ENCODE measurements around the gene FAIM2. TPM values are rescaled to one million over a fixed set of nuclear protein-coding genes. Genes with fewer than 3 reads are reported as not detected.

Gene FAIM2
- total RNA-seq, 1 donor from 2014 or later: 0.18 TPM

DNA sequence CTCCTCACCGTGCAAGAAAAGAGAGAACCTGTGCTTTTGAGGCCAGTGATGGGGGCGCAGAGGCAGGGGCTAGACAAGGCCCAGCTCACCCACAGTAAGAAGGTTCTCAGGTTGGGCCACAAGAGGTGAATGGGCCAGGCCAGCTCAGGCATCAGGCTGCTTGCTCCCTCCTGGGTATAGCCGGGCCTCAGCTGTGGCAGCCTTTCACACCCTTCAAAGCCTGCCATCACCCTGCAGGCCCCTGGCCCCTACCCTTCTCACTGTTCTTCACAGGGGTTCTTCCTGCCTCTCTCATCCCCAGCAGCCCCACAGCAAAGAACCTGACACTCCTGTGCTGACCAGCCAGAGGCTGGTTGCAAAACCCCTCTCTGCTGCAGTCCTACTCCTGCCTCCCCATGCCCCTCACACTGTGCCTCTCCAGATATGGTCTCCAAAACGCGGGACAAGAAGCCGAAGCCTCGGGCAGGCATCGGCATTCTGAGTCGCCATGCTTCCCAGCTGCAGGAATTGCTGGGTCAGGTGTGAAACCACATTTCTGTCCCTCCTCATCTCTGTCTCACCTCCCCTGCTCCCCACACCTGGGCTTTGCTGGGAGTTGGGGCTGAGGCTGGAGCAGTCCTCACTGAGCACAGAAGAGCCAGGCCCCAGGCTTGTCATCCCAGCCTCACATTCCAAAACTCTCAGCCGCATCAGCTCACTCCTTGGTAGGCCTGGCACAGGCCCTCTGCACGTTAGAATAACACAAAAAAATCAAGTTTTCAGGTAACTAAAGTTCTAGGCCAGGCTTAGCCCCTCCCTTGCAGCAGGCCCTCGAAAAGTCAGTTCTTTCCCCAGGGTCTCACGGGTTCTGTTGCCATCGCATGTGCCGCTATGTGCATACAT lies 6.9 kb upstream of the FAIM2 start:
- H3K36me3 Mint-ChIP-seq (ENCODE audit: low read depth, unreplicated experiment): no peaks in the 10 kb centered on the region
- Histone ChIP-seq H3K9ac (ENCODE audit: low read length) (no peak overlapping the region), H3K27me3 (ENCODE audit: insufficient read depth, low read length) (no peaks in the 10 kb centered on the region), H3K79me2 (ENCODE audit: insufficient read depth, low read length) (no peaks in the 10 kb centered on the region), H3K9me3 (ENCODE audit: insufficient read depth, low read depth, low read length) (no peaks in the 10 kb centered on the region), H3K4me1 (ENCODE audit: insufficient read depth, low read length) (peaks cover 9% of the 10 kb centered on the region), H3K27ac (ENCODE audit: low read depth, low read length) (no peak overlapping the region), H2AFZ (ENCODE audit: low read depth, low read length) (peak overlapping the region; percentile 84), H4K20me1 (ENCODE audit: insufficient read depth, low read length) (no peaks in the 10 kb centered on the region), H3K36me3 (ENCODE audit: insufficient read depth, low read length) (no peaks in the 10 kb centered on the region), H3K4me2 (ENCODE audit: low read length) (peak overlapping the region; percentile 35), H3K4me3 (ENCODE audit: insufficient read depth, low read depth, low read length) (no peak overlapping the region)
- TF ChIP-seq, protein P1, sequence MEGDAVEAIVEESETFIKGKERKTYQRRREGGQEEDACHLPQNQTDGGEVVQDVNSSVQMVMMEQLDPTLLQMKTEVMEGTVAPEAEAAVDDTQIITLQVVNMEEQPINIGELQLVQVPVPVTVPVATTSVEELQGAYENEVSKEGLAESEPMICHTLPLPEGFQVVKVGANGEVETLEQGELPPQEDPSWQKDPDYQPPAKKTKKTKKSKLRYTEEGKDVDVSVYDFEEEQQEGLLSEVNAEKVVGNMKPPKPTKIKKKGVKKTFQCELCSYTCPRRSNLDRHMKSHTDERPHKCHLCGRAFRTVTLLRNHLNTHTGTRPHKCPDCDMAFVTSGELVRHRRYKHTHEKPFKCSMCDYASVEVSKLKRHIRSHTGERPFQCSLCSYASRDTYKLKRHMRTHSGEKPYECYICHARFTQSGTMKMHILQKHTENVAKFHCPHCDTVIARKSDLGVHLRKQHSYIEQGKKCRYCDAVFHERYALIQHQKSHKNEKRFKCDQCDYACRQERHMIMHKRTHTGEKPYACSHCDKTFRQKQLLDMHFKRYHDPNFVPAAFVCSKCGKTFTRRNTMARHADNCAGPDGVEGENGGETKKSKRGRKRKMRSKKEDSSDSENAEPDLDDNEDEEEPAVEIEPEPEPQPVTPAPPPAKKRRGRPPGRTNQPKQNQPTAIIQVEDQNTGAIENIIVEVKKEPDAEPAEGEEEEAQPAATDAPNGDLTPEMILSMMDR (IDR thresholded peaks at IDR 0.05; ENCODE audit: insufficient read depth, low read depth, low read length): no peak
- TF ChIP-seq EZH2 (IDR thresholded peaks at IDR 0.05; ENCODE audit: insufficient read depth, low read length): no peak
- H3K27ac Mint-ChIP-seq (ENCODE audit: unreplicated experiment): peak overlapping the region; percentile 50
- H3K27me3 Mint-ChIP-seq (ENCODE audit: low read depth, unreplicated experiment): peaks cover 33% of the 10 kb centered on the region
- no peak for FAIRE-seq
- no peak for DNase-seq (ENCODE audit: low read depth)
- peaks cover 11% of the 10 kb centered on the region for H3K4me1 Mint-ChIP-seq (ENCODE audit: low read depth, unreplicated experiment)
- H3K4me3 Mint-ChIP-seq (ENCODE audit: unreplicated experiment): no peak overlapping the region
- H3K9me3 Mint-ChIP-seq (ENCODE audit: unreplicated experiment): peaks cover 1% of the 10 kb centered on the region

DNA sequence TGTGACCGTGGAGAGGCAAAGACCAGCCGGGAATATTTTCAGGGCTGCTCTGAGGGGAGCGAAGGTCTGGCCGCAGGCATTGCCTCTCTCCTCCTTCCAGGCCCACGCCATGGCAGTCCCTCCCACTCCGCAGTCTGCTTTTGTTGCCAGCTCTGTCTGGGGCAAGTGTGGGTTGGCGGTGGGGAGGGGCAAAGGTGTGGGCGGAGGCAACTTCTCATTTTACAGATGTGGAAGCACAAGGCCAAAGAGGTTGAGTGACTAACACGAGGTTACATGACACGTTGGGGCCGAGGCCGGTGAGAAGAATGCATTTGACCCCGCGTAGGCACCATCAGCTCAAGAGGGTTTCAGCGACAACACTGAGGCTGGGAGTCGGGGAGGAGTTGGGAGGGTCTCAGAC lies 6.1 kb upstream of the FAIM2 start:
- no peak for FAIRE-seq
- peaks cover 11% of the 10 kb centered on the region for H3K4me1 Mint-ChIP-seq (ENCODE audit: low read depth, unreplicated experiment)
- Histone ChIP-seq H3K4me3 (ENCODE audit: insufficient read depth, low read depth, low read length) (no peak overlapping the region), H3K36me3 (ENCODE audit: insufficient read depth, low read length) (no peaks in the 10 kb centered on the region), H3K27ac (ENCODE audit: low read depth, low read length) (no peak overlapping the region), H3K9me3 (ENCODE audit: insufficient read depth, low read depth, low read length) (no peaks in the 10 kb centered on the region), H3K4me1 (ENCODE audit: insufficient read depth, low read length) (peaks cover 9% of the 10 kb centered on the region), H2AFZ (ENCODE audit: low read depth, low read length) (peak overlapping the region; percentile 84), H3K79me2 (ENCODE audit: insufficient read depth, low read length) (no peaks in the 10 kb centered on the region), H3K4me2 (ENCODE audit: low read length) (peak overlapping the region; percentile 35), H4K20me1 (ENCODE audit: insufficient read depth, low read length) (no peaks in the 10 kb centered on the region), H3K27me3 (ENCODE audit: insufficient read depth, low read length) (no peaks in the 10 kb centered on the region), H3K9ac (ENCODE audit: low read length) (no peak overlapping the region)
- DNase-seq (ENCODE audit: low read depth): peak; percentile 82
- H3K36me3 Mint-ChIP-seq (ENCODE audit: low read depth, unreplicated experiment): no peaks in the 10 kb centered on the region
- peaks cover 3% of the 10 kb centered on the region for H3K9me3 Mint-ChIP-seq (ENCODE audit: unreplicated experiment)
- H3K27ac Mint-ChIP-seq (ENCODE audit: unreplicated experiment): no peak overlapping the region
- H3K27me3 Mint-ChIP-seq (ENCODE audit: low read depth, unreplicated experiment): peaks cover 35% of the 10 kb centered on the region
- no peak overlapping the region for H3K4me3 Mint-ChIP-seq (ENCODE audit: unreplicated experiment)
- TF ChIP-seq, protein P1 (IDR thresholded peaks at IDR 0.05; ENCODE audit: insufficient read depth, low read depth, low read length): no peak

DNA sequence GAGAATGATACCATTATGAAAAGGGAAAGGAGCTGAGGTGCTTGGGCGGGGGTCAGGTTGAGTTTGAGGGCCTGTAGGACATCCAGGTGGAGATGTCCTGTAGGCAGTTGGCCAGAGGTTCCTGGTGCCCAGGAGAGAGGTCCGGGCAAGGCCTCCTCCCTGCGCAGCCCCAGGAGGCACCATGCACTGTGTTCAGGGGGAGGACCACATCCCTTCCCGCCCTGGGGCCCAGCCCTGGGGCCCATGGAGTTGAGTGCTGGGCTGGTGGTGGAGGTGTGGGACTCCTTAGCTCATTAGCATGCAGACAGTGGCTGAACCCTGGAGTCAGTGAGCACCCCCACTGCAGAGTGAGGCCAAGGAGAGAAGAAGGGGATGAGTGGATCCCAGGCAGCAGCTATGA lies 5.7 kb upstream of the FAIM2 start:
- Histone ChIP-seq H3K9ac (ENCODE audit: low read length) (no peak overlapping the region), H3K4me3 (ENCODE audit: insufficient read depth, low read depth, low read length) (no peak overlapping the region), H3K36me3 (ENCODE audit: insufficient read depth, low read length) (no peaks in the 10 kb centered on the region), H3K27ac (ENCODE audit: low read depth, low read length) (no peak overlapping the region), H3K79me2 (ENCODE audit: insufficient read depth, low read length) (no peaks in the 10 kb centered on the region), H3K4me2 (ENCODE audit: low read length) (peak overlapping the region; percentile 35), H3K27me3 (ENCODE audit: insufficient read depth, low read length) (no peaks in the 10 kb centered on the region), H3K9me3 (ENCODE audit: insufficient read depth, low read depth, low read length) (no peaks in the 10 kb centered on the region), H3K4me1 (ENCODE audit: insufficient read depth, low read length) (peaks cover 9% of the 10 kb centered on the region), H2AFZ (ENCODE audit: low read depth, low read length) (peak overlapping the region; percentile 84), H4K20me1 (ENCODE audit: insufficient read depth, low read length) (no peaks in the 10 kb centered on the region)
- peaks cover 11% of the 10 kb centered on the region for H3K4me1 Mint-ChIP-seq (ENCODE audit: low read depth, unreplicated experiment)
- no peak overlapping the region for H3K27ac Mint-ChIP-seq (ENCODE audit: unreplicated experiment)
- H3K36me3 Mint-ChIP-seq (ENCODE audit: low read depth, unreplicated experiment): no peaks in the 10 kb centered on the region
- no peak for FAIRE-seq
- no peak for DNase-seq (ENCODE audit: low read depth)
- TF ChIP-seq, protein P1 (IDR thresholded peaks at IDR 0.05; ENCODE audit: insufficient read depth, low read depth, low read length): no peak
- TF ChIP-seq EZH2 (IDR thresholded peaks at IDR 0.05; ENCODE audit: insufficient read depth, low read length): no peak
- no peak overlapping the region for H3K4me3 Mint-ChIP-seq (ENCODE audit: unreplicated experiment)
- H3K9me3 Mint-ChIP-seq (ENCODE audit: unreplicated experiment): peaks cover 3% of the 10 kb centered on the region
- H3K27me3 Mint-ChIP-seq (ENCODE audit: low read depth, unreplicated experiment): peaks cover 37% of the 10 kb centered on the region
